WERI-Rb-1 (cell line): ENCODE results near the gene TPSB2.
A peak's percentile ranks its signal among the peaks of the same experiment; 100 is the strongest.

Experiments
- DNase-seq: peaks from one replicate; pipeline ENCODE4 v3.0.0-alpha.2; 2020
- H3K27ac ChIP-seq: fragments of 250-450 bp; sonication (Bioruptor Pico); 2 replicates; pipeline ENCODE4 v1.5.1; 2020; ENCODE audit warnings: mild to moderate bottlenecking, moderate library complexity
- H3K27me3 ChIP-seq: fragments of 250-450 bp; sonication (Bioruptor Pico); 2 replicates; pipeline ENCODE4 v1.5.1; 2021; ENCODE audit warnings: mild to moderate bottlenecking, low read depth, moderate library complexity; ENCODE audit not compliant: insufficient read depth, severe bottlenecking
- H3K36me3 ChIP-seq: fragments of 250-450 bp; sonication (Bioruptor Pico); 2 replicates; pipeline ENCODE4 v1.5.1; 2020; ENCODE audit warnings: mild to moderate bottlenecking, moderate library complexity
- H3K4me3 ChIP-seq: 2 replicates; pipeline ENCODE4 v1.5.1; 2011; ENCODE audit warnings: low read depth, mild to moderate bottlenecking, control low read depth, low read length
- H3K9me3 ChIP-seq: fragments of 250-450 bp; sonication (Bioruptor Pico); 2 replicates; pipeline ENCODE4 v1.5.1; 2021; ENCODE audit warnings: mild to moderate bottlenecking, moderate library complexity; ENCODE audit not compliant: severe bottlenecking
- CTCF ChIP-seq: IDR thresholded peaks from 2 replicates; pipeline ENCODE4 v1.5.1; 2011; ENCODE audit warnings: low read depth, mild to moderate bottlenecking, control low read depth, inconsistent platforms, low read length

Gene TPSB2

GRCh38 chr16:1198194-1198593 lies 31.8 kb downstream of the TPSB2 start:
- no peaks in the 10 kb centered on the region for H3K27me3 ChIP-seq
- H3K36me3 ChIP-seq: peaks cover 46% of the 10 kb centered on the region
- H3K9me3 ChIP-seq: no peaks in the 10 kb centered on the region
- H3K4me3 ChIP-seq: no peak overlapping the region
- TF ChIP-seq CTCF: no peak
- no peak overlapping the region for H3K27ac ChIP-seq
- DNase-seq: no peak

GRCh38 chr16:1197237-1197866 lies 32.6 kb downstream of the TPSB2 start:
- H3K27ac ChIP-seq: no peak overlapping the region
- no peak for TF ChIP-seq CTCF
- no peak overlapping the region for H3K4me3 ChIP-seq
- no peak for DNase-seq
- peaks cover 38% of the 10 kb centered on the region for H3K36me3 ChIP-seq
- H3K9me3 ChIP-seq: no peaks in the 10 kb centered on the region
- no peaks in the 10 kb centered on the region for H3K27me3 ChIP-seq

- H3K27me3 ChIP-seq: no peaks in the 10 kb centered on the region
- H3K27ac ChIP-seq: no peak overlapping the region
- no peak for TF ChIP-seq CTCF
- no peaks in the 10 kb centered on the region for H3K9me3 ChIP-seq
- no peak overlapping the region for H3K4me3 ChIP-seq
- DNase-seq: no peak
- H3K36me3 ChIP-seq: peaks cover 29% of the 10 kb centered on the region
Measured at GRCh38 chr16:1196494-1196893, 33.5 kb downstream of the TPSB2 start.

- H3K27ac ChIP-seq: no peak overlapping the region
- H3K4me3 ChIP-seq: no peak overlapping the region
- TF ChIP-seq CTCF: no peak
- DNase-seq: no peak
- no peaks in the 10 kb centered on the region for H3K9me3 ChIP-seq
- H3K27me3 ChIP-seq: no peaks in the 10 kb centered on the region
- H3K36me3 ChIP-seq: peaks cover 17% of the 10 kb centered on the region
Measured at GRCh38 chr16:1195393-1195666, 34.7 kb downstream of the TPSB2 start.

- peaks cover 12% of the 10 kb centered on the region for H3K36me3 ChIP-seq
- H3K9me3 ChIP-seq: no peaks in the 10 kb centered on the region
- H3K27me3 ChIP-seq: no peaks in the 10 kb centered on the region
- DNase-seq: no peak
- peak overlapping the region; percentile 45 for H3K27ac ChIP-seq
- TF ChIP-seq CTCF: peak; percentile 89
- H3K4me3 ChIP-seq: no peak overlapping the region
Measured at GRCh38 chr16:1194665-1195392, 35.2 kb downstream of the TPSB2 start.
